GM23248 (cell line): ENCODE results near the gene NOTCH1. TPM values are rescaled to one million over a fixed set of nuclear protein-coding genes. Genes with fewer than 3 reads are reported as not detected.

Experiments
- DNase-seq: peaks from one replicate; pipeline ENCODE4 v3.0.0-alpha.2; 2015
- H2AFZ ChIP-seq: fragments of 200-600 bp; sonication (generic); 2 replicates; pipeline ENCODE4 v1.6.1; 2016; ENCODE audit warnings: antibody characterized with exemption
- H3F3A ChIP-seq: fragments of 200-600 bp; sonication (generic); 2 replicates; pipeline ENCODE4 v1.6.1; 2016; ENCODE audit warnings: mild to moderate bottlenecking, antibody characterized with exemption, mixed run types; ENCODE audit not compliant: insufficient read depth
- H3K27ac ChIP-seq: fragments of 200-600 bp; sonication (generic); 2 replicates; pipeline ENCODE4 v1.5.1; 2016; ENCODE audit warnings: mild to moderate bottlenecking
- H3K27me3 ChIP-seq: fragments of 200-600 bp; sonication (generic); replicated peaks from 2 replicates; pipeline ENCODE4 v1.6.1; 2016; ENCODE audit warnings: mild to moderate bottlenecking; ENCODE audit not compliant: insufficient read depth
- H3K36me3 ChIP-seq: fragments of 200-600 bp; sonication (generic); 2 replicates; pipeline ENCODE4 v1.6.1; 2016; ENCODE audit warnings: low read depth, mild to moderate bottlenecking
- H3K4me1 ChIP-seq: fragments of 200-600 bp; sonication (generic); 2 replicates; pipeline ENCODE4 v1.6.1; 2016; ENCODE audit warnings: mild to moderate bottlenecking; ENCODE audit not compliant: insufficient read depth
- H3K4me2 ChIP-seq: fragments of 200-600 bp; sonication (generic); one replicate; pipeline ENCODE4 v1.6.1; 2016; ENCODE audit warnings: mild to moderate bottlenecking; ENCODE audit not compliant: unreplicated experiment
- H3K4me3 ChIP-seq: fragments of 200-600 bp; sonication (generic); 2 replicates; pipeline ENCODE4 v1.5.1; 2016; ENCODE audit warnings: mild to moderate bottlenecking
- H3K79me2 ChIP-seq: fragments of 200-600 bp; sonication (generic); 2 replicates; pipeline ENCODE4 v1.6.1; 2016; ENCODE audit warnings: mild to moderate bottlenecking; ENCODE audit not compliant: insufficient read depth
- H3K9ac ChIP-seq: fragments of 200-600 bp; sonication (generic); 2 replicates; pipeline ENCODE4 v1.6.1; 2016; ENCODE audit warnings: mild to moderate bottlenecking
- H3K9me2 ChIP-seq: fragments of 200-600 bp; sonication (generic); 2 replicates; pipeline ENCODE4 v1.6.1; 2016; ENCODE audit warnings: mixed run types, mild to moderate bottlenecking, moderate library complexity; ENCODE audit not compliant: insufficient read depth
- H3K9me3 ChIP-seq: fragments of 200-600 bp; sonication (generic); one replicate; pipeline ENCODE4 v1.6.1; 2017; ENCODE audit warnings: low read depth
- H4K20me1 ChIP-seq: fragments of 200-600 bp; sonication (generic); 2 replicates; pipeline ENCODE4 v1.6.0; 2016; ENCODE audit not compliant: insufficient read depth
- EZH2 ChIP-seq: fragments of 200-600 bp; sonication (generic); IDR thresholded peaks from 2 replicates; pipeline ENCODE4 v1.6.1; 2018; ENCODE audit warnings: antibody characterized with exemption, mild to moderate bottlenecking; ENCODE audit not compliant: insufficient read depth, poor library complexity, severe bottlenecking
- EZH2phosphoT487 ChIP-seq: fragments of 200-600 bp; sonication (generic); IDR thresholded peaks from 2 replicates; pipeline ENCODE4 v1.6.1; 2018; ENCODE audit warnings: antibody characterized with exemption, moderate library complexity, mild to moderate bottlenecking, low read depth; ENCODE audit not compliant: insufficient read depth
- WGBS, 2 experiments: methylation state at CpG; one replicate each; pipeline ENCODE4 v1.1.6; 2015 to 2017; ENCODE audit warnings: low lambda C conversion rate in 2 of 2, low coverage in 1 of 2; ENCODE audit errors: missing lambda C conversion rate in 2 of 2; 5-methylcytosine and 5-hydroxymethylcytosine counted together
- in situ Hi-C: fragments of 300-500 bp; cut with MboI; formaldehyde crosslinking; loops from 2 replicates; pipeline ENCODE4 v1.15.0; 2020
- polyA plus RNA-seq: library from polyadenylated mRNA; unstranded; fragments of >200 nt; fragmentation: Nextera tagmentation; extraction: Ambion mirVana; gene quantifications from 2 replicates; pipeline ENCODE4 v1.2.1, GENCODE V29; 2016
- total RNA-seq: library from RNA; depleted of rRNA; stranded (reverse); fragments of >200 nt; shearing (Covaris generic); gene quantifications from 2 replicates; pipeline ENCODE4 v1.2.3, GENCODE V29; 2014

The NOTCH1 gene
- total and polyA plus RNA-seq, 2 experiments from 2014 or later, result 1.5 to 5.7 TPM

DNA sequence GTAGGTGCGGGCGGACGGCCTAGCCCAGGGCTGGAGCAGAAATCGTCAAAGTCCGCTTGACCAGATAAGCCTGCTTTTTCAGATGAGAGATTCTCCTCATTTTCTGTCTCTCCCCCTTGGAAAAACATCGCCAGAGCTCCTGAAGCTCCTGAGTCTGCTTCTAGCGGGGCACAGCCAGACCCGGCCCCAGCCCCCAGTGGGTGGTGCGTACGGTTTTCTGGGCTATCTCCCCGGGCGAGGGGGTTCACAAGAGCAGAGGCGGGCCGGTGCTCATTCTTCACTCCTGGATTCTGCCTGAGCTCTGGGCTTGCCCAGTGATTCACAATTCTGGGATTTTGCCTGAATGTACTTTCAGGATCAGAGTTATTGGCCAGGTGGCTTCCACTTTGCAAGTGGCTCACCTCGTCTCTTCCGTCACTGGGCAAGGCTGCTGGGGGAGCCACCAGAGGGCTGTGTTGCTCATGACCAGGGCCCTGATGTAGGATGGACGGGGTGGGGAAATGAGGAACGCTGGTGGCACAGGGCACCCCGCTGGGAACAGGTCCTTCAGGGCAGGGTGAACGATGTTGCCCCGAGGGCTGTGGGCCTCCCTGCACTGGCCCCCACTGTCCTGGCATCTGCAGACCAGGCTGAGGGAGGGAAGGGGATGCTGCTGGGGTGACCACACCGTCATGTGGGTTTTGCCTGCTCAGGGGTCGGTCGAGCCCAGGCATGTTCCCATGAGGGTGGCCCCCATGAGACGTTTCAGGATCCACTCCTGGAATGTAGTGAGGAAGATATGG, 69.3 kb downstream of the NOTCH1 start:
- Histone ChIP-seq H3K4me2 (no peak overlapping the region), H3F3A (peaks cover 2% of the 10 kb centered on the region; the same call in 1 of the 2 replicates), H3K9ac (no peak overlapping the region), H3K36me3 (peaks cover 47% of the 10 kb centered on the region; the same call in 1 of the 2 replicates), H3K27ac (no peak overlapping the region), H2AFZ (no peak overlapping the region), H3K9me3 (no peaks in the 10 kb centered on the region), H3K27me3 (no peaks in the 10 kb centered on the region), H3K79me2 (peaks cover 100% of the 10 kb centered on the region), H3K4me1 (peaks cover 8% of the 10 kb centered on the region; the same call in 1 of the 2 replicates), H4K20me1 (peaks cover 4% of the 10 kb centered on the region; the same call in 1 of the 2 replicates), H3K9me2 (no peaks in the 10 kb centered on the region), H3K4me3 (no peak overlapping the region)
- in situ Hi-C loops, result no loop called here
- WGBS, 2 experiments, result 79 to 82% methylated on average over 23 to 24 of the region's 25 CpGs
- DNase-seq, result no peak
- TF ChIP-seq EZH2 (no peak), EZH2phosphoT487 (no peak)

DNA sequence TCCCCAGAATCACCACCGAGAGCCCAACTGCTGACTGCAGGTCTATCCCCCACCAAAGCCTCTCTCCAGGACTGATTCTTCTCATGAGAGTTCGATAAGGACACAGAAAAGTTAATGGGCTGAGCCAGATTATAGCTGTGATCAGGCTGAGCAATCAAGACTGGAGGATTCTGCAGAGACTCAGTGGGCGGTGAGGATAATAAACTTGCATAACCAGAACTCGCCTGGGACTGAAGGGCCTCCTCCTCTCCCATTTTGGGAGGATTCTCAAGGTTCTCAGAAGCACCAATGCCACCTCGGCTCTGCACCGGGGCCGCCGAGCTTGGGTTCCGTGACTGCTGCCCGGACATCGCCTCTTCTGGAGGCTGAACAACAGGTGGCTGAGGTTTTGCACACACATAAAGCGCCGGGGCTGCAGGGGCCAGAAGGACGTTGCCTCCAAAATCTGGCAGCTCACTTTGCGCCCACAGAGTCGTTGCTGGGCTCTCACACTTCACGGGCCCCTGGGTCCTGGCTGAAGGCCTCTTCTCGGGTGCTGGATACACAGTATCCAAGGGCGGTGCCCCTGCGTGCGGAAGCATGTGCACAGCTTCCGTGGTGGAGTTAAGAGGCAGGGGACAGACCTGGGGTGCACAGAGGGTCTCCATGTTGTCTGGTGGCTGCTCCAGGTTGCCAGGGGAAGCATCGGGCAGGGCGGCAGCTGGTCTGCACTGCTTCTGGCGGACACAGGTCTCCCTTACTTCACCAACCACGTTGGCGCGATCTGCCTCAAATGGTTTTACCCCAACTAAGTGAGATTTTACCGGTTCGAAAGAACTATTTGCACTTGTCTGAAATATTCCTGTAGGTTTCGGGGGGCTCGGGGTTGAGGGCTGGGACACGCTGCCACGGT, 70.6 kb downstream of the NOTCH1 start:
- in situ Hi-C loops, result no loop called here
- H3F3A ChIP-seq, result no peaks in the 10 kb centered on the region
- no peaks in the 10 kb centered on the region for H3K4me1 ChIP-seq
- H3K27me3 ChIP-seq, result no peaks in the 10 kb centered on the region
- WGBS, 2 experiments, result 86 to 88% methylated on average over 32 to 34 of the region's 34 CpGs
- peaks cover 100% of the 10 kb centered on the region for H3K79me2 ChIP-seq
- DNase-seq, result no peak
- no peak overlapping the region for H3K9ac ChIP-seq
- H3K4me2 ChIP-seq, result no peak overlapping the region
- H2AFZ ChIP-seq, result no peak overlapping the region
- no peak overlapping the region for H3K4me3 ChIP-seq
- no peak overlapping the region for H3K27ac ChIP-seq
- no peak for TF ChIP-seq EZH2
- no peak for TF ChIP-seq EZH2phosphoT487
- H4K20me1 ChIP-seq, result no peaks in the 10 kb centered on the region; the same call in 1 of the 2 replicates
- H3K9me3 ChIP-seq, result no peaks in the 10 kb centered on the region
- peaks cover 58% of the 10 kb centered on the region; the same call in 1 of the 2 replicates for H3K36me3 ChIP-seq
- no peaks in the 10 kb centered on the region for H3K9me2 ChIP-seq

DNA sequence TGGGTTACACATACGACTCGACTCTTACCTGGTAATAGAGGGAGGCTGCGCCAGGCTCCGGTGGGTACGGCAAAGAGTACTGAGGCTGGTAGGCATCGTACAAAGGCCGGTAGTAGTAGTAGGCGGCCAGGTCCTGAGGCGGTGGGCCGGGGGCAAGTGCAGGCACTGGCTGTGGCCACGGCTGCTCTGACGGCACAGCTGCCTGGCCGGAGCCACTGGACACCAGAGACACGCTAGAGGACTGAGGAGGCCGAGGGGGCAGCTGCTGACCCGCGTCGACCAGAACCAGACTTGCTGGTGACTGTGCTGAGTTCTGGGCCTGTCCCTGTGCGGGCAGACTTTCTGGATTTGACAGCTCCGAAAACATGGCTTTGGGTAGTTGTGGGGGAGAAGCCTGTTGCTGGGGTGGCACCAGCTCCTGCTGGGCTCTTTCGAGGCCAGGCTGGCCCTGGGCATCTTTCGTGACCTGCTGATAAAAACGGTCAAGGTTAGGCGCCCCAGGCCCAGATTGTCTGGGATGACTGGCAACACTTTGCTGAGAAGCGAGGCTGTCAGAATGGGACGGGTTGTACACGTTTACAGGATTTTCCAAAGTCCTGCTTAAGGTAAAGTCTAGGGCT, 71.7 kb downstream of the NOTCH1 start:
- Histone ChIP-seq H3F3A (no peaks in the 10 kb centered on the region), H3K9me3 (no peaks in the 10 kb centered on the region), H2AFZ (no peak overlapping the region), H3K4me1 (no peaks in the 10 kb centered on the region), H3K27me3 (no peaks in the 10 kb centered on the region), H3K36me3 (peaks cover 61% of the 10 kb centered on the region; the same call in 1 of the 2 replicates), H3K9ac (no peak overlapping the region), H3K9me2 (no peaks in the 10 kb centered on the region), H3K27ac (no peak overlapping the region), H3K4me3 (no peak overlapping the region), H3K4me2 (no peak overlapping the region), H4K20me1 (no peaks in the 10 kb centered on the region; the same call in 1 of the 2 replicates), H3K79me2 (peaks cover 100% of the 10 kb centered on the region)
- in situ Hi-C loops, result no loop called here
- WGBS, 2 experiments, result 89 to 90% methylated on average over 27 of the region's 27 CpGs
- TF ChIP-seq EZH2 (no peak), EZH2phosphoT487 (no peak)
- DNase-seq, result no peak

DNA sequence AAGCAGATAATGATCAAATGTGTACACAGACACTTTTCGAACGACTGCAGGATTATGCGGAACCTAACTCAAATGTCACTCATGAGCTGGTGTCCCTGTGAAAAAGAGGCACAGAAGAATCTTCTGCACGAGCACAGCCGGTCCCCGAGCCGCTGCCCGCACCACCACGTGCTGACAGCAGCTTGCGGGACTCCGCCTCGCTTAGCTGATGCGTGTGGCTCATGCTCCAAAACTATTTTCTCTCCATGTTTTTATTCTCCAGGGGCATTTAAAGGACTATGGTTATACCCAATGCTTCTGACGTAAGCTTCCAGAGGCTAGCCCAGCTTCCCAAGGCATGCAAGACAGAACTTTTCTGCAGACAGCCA, 72.5 kb downstream of the NOTCH1 start:
- no peak overlapping the region for H3K4me3 ChIP-seq
- no peak overlapping the region for H2AFZ ChIP-seq
- in situ Hi-C loops, result no loop called here
- H3K27ac ChIP-seq, result no peak overlapping the region
- no peak overlapping the region for H3K9ac ChIP-seq
- no peaks in the 10 kb centered on the region for H3F3A ChIP-seq
- H3K79me2 ChIP-seq, result peaks cover 100% of the 10 kb centered on the region
- no peaks in the 10 kb centered on the region; the same call in 1 of the 2 replicates for H4K20me1 ChIP-seq
- TF ChIP-seq EZH2phosphoT487 (no peak), EZH2 (no peak)
- no peak overlapping the region for H3K4me2 ChIP-seq
- no peaks in the 10 kb centered on the region for H3K9me3 ChIP-seq
- no peaks in the 10 kb centered on the region for H3K4me1 ChIP-seq
- peaks cover 62% of the 10 kb centered on the region for H3K36me3 ChIP-seq
- no peaks in the 10 kb centered on the region for H3K27me3 ChIP-seq
- no peaks in the 10 kb centered on the region for H3K9me2 ChIP-seq
- 93 to 94% methylated on average over 14 of the region's 14 CpGs for WGBS, 2 experiments
- no peak for DNase-seq
